Measurements from ENCODE around the gene EID3.

Gene EID3

DNA sequence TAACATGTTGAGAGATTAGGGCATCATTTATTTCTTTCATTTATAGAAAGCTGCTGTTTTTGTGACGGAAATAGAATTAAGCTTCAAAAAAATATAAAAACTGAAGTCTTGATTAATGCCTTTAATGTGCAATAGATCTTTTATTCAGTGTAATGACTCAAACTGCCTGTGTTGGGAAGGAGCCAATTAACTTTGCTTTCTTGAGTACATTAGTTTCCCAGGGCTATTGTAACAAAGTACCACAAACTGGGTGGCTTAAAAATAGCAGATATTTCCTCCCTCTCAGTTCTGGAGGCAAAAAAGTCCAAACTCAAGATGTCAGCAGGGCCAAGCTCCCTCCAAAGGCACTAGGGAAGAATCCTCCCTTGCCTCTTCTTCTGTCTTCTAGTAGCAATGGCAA, 36.6 kb downstream of the EID3 start:
- DNase-seq (ENCODE audit: low read depth), result no peak

DNA sequence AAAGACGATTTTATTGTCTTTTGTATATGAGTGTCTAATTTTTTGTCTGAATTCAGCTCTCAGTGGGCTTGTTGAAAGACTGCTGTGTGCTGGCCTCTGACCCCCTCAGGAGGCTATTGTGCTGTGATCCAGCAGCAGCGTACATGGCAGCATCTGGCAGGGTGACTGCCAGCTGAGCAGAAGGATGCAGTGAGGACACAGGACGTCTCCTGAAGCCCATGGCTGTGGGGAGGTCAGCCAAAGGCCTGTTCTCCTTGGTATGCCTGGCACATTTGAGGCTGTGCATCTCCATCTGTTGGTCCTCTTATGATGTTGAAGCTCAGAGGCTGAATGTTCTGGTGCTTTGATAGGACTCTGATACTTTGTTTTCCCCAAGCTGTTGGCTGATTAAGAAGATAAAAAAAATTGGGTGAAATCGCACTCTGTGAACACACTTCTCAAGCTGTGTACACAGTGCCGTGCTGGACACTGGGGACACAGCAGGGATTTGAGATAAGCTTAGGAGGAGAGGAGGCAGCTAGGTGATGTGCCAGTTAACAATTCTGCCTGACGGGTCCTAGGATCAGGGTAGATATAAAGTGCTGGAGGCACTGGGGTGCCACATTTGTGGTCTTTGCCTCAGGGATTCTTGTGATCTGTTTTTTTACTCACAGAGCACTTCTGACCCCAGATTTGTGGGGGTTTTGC, 37.5 kb downstream of the EID3 start:
- no peak for DNase-seq (ENCODE audit: low read depth)

DNA sequence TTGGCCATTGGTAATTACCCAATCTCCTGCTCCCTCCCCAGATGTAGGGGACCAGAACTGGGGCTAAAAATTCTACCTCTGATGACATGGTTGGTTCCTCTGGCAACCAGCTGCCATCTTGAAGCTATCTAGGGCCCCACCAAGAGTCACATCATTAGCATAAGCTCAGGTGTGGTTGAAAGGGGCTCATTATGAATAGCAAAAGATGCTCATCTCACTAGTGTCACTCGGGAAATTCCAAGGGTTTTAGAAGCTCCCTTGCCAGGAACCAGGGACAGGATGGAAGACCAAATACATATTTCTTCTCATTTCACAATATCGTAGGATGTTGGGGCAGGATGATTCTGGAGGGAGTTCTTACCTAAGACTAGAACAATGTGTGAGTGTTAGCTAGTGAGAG, 38.6 kb downstream of the EID3 start:
- DNase-seq (ENCODE audit: low read depth), result no peak

GRCh38 chr12:104342635-104343249, 39.2 kb downstream of the EID3 start:
- no peak for DNase-seq (ENCODE audit: low read depth)

DNA sequence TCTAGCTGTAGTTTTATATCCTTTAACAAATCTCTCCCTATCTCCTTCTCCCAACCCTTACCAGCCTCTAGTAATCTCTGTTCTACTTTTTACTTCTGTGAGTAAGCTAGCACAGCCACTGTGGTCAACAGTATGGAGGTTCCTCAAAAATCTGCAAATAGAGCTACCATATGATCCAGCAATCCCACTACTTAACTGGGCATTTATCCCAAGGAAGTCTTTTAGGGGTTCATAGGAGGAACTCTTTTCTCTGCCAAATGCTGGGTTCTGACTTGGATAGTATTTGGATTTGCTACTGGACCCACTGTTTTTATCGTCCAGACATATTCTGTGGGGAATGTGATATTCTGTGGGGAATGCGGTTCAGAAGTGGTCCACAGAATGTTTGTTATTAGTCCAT, 41.1 kb downstream of the EID3 start:
- no peak for DNase-seq (ENCODE audit: low read depth)

GRCh38 chr12:104345234-104346066, 41.9 kb downstream of the EID3 start:
- no peak for DNase-seq (ENCODE audit: low read depth)

DNA sequence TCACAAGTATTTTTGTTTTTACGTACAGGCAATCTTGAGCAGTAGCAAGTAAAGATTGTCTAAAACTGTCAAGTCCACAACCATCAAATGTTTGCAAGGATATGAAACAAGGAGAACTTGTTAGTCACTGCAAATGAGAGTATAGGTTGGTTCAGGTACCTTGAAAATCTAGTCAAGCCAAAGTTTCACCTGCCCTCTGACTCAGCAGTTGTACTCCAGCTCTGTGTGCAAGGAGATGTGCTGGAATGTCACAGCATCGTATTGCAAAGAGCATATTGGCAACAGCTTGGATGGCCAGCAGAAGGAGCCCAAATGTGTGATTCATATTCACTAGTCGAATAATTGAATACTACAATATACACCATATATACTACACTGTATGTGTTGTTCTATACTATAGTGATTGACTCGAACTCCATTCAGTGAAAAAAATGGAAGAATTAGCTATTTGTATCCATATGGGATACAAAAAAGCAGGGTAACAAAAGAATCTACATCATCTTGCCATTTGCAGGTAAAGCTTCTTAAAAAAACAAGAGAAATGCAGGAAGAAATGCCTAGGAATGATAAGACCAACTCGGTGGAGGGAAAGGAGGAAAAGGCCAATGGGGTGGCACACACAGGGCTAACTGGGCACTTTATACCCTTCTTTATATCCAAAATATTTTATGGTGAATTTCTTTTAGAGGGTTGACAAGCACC, 44.0 kb downstream of the EID3 start:
- no peak for DNase-seq (ENCODE audit: low read depth)

DNA sequence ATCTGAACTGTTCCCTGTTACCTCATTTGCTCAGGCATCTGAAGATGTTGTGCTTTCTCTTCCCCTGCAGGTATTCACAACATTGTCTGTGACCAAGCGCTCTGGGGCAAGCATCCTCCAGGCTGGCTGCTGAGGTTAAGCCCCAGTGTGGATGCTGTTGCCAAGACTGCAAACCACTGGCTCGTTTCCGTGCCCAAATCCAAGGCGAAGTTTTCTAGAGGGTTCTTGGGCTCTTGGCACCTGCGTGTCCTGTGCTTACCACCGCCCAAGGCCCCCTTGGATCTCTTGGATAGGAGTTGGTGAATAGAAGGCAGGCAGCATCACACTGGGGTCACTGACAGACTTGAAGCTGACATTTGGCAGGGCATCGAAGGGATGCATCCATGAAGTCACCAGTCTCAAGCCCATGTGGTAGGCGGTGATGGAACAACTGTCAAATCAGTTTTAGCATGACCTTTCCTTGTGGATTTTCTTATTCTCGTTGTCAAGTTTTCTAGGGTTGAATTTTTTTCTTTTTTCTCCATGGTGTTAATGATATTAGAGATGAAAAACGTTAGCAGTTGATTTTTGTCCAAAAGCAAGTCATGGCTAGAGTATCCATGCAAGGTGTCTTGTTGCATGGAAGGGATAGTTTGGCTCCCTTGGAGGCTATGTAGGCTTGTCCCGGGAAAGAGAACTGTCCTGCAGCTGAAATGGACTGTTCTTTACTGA, 44.9 kb downstream of the EID3 start:
- no peak for DNase-seq (ENCODE audit: low read depth)

DNA sequence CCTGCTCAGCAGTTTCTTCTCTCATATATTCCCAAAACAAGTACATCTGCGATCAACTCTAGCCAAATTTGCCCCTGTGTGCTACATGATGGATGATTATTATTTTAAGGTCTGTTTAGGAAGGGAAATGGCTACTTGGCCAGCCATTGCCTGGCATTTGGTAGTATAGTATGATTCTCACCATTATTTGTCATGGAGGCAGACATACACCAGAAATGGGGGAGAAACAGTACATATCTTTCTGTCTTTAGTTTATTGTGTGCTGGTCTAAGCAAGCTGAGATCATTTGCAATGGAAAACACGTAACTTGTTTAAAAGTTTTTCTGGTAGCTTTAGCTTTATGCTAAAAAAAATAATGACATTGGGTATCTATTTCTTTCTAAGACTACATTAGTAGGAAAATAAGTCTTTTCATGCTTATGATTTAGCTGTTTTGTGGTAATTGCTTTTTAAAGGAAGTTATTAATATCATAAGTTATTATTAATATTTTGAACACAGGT, 45.5 kb downstream of the EID3 start:
- DNase-seq (ENCODE audit: low read depth), result no peak

GRCh38 chr12:104350211-104351056, 46.9 kb downstream of the EID3 start:
- DNase-seq (ENCODE audit: low read depth), result no peak

DNA sequence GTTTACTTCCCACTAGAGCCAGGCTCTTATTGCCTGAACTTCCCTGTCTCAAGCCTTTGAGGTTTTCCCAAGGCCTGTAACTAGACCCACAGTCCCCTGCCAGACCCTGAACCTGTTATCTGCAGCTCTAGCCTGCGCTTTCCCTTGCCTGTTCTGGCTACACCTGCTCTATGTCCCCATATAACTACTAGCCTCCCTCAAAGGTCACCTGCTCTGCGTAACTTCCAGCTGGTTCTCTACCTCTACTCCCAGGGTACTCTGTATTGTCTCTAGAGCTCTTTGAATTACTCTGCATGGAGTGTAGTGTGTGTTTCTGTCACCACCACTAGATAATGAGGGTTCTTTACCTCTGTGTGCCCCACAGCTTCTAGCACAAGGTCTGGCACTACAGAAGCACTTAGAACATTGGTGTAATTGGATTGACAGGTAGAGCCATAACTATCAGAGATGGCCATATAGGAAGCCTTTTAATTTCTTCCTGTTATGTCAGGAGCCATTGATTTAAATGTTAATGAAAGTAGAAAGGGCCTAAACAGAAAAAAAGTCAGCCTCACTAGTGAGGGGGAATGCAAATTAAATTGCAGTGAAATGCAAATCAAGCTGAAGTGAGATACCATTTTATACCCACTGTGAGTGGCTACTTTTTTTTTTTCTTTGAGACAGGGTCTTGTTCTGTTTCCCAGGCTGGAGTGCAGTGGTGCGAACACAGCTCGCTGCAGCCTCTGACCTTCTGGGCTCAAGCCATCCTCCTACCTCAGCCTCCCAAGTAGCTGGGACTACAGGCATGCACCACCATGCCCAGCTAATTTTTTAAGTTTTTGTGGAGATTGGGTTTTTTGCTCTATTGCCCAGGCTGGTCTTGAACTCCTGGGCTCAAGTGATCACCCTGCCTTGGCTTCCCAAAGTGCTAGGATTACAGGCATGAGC, 47.8 kb downstream of the EID3 start:
- no peak for DNase-seq (ENCODE audit: low read depth)

- no peak for DNase-seq (ENCODE audit: low read depth)
Observed at GRCh38 chr12:104352106-104352713, 48.7 kb downstream of the EID3 start.

GRCh38 chr12:104353012-104353981, 49.8 kb downstream of the EID3 start:
- no peak for DNase-seq (ENCODE audit: low read depth)

DNA sequence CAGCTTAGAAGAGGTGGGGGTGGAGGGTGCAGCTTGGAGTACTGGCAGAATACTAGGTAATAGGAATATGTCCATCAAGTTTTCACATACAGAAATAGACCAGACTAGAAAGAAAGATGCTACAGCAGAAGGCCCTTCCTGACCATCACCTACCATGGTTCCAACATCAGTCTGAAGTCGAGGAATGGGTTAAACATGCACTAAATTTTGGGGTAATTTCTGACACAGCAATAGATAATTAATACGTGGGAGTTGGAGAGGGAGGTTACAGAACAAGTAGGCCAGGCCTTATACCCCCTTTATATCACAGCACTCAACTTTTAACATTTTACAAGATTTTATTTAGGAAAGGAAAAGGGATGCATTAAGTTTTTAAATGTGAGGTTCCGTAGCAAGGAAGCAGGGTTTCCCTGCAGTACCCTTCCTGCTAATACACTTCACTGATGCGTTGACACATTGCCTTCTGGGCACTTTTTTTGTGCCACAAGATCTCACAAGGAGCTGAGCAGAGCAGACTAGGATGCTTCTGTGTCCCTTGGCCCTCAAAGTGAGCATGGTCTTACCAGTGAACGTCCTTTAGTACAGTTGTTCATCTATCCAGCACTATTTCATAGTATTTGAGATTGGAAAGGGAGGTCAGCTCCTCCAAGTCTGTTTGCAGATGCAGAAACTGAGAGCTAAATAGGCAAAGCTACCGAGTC, 50.8 kb downstream of the EID3 start:
- DNase-seq (ENCODE audit: low read depth), result no peak
